GM12878 (cell line): ENCODE measurements around the gene HEXB. TPM values are rescaled to one million over a fixed set of nuclear protein-coding genes. Genes with fewer than 3 reads are reported as not detected.
"Not testable (repeated sequence)": the region's sequence is repeated elsewhere in the genome, so short reads cannot be mapped to it uniquely, and the experiment has no call there.

Experiments used
- ATAC-seq: fragments of 200-7000 bp; cut with Tn5 transposase; 3 replicates; pipeline ENCODE4 v1.9.1; 2020; ENCODE audit warnings: mild to moderate bottlenecking, moderate library complexity
- BruUV-seq: library from RNA; stranded (reverse); fragments of 400-500 nt; replicated peaks from 2 replicates; lab custom pipeline; 2021; lab: Mats Ljungman, UMichigan
- CTCF ChIA-PET: fragments of 300-600 bp; sonication (Branson Sonifier 250); formaldehyde crosslinking; extraction: SDS; loops from one replicate; lab custom pipeline; 2021; ENCODE audit warnings: inconsistent platforms; lab: Yijun Ruan, JAX
- POLR2A ChIA-PET: fragments of 350-600 bp; formaldehyde crosslinking; extraction: SDS; loops from one replicate; lab custom pipeline; 2021; ENCODE audit warnings: inconsistent platforms; lab: Charles Lee
- RAD21 ChIA-PET: fragments of 300-600 bp; sonication (Branson Sonifier 250); formaldehyde crosslinking; loops from one replicate; lab custom pipeline; 2023; ENCODE audit warnings: antibody characterized with exemption; ENCODE audit not compliant: unreplicated experiment; lab: Charles Lee
- SMC1A ChIA-PET: fragments of 300-600 bp; sonication (Branson Sonifier 250); formaldehyde crosslinking; loops from one replicate; lab custom pipeline; 2023; ENCODE audit not compliant: unreplicated experiment, uncharacterized antibody; lab: Charles Lee
- DNase-seq: peaks from one replicate; pipeline ENCODE4 v3.0.0-alpha.2; 2011; ENCODE audit warnings: low read depth, low spot score
- FAIRE-seq: peaks from 3 replicates; lab custom pipeline; 2011; peaks lifted over from hg19 to GRCh38; lab: Jason Lieb, UNC
- H2AFZ ChIP-seq: 2 replicates; pipeline ENCODE4 v1.6.0; 2011; ENCODE audit warnings: low read depth, low read length, control low read depth; ENCODE audit not compliant: control insufficient read depth
- H3K27ac ChIP-seq: 2 replicates; pipeline ENCODE4 v1.5.1; 2011; ENCODE audit warnings: control low read depth; ENCODE audit not compliant: control insufficient read depth, insufficient read depth
- H3K27me3 ChIP-seq, 2 experiments: replicated peaks in 1 of 2; 2 replicates each; pipeline versions ENCODE4 v1.6.0 to v1.6.1; 2011; ENCODE audit warnings: low read length in 1 of 2; ENCODE audit not compliant: control insufficient read depth in 2 of 2, insufficient read depth in 2 of 2
- H3K36me3 ChIP-seq, 2 experiments: 2 replicates each; pipeline ENCODE4 v1.5.1; 2011; ENCODE audit warnings: low read length in 1 of 2; ENCODE audit not compliant: control insufficient read depth in 2 of 2, insufficient read depth in 2 of 2
- H3K4me1 ChIP-seq: 2 replicates; pipeline ENCODE4 v1.6.1; 2011; ENCODE audit warnings: mild to moderate bottlenecking, low read length, moderate library complexity, mixed read lengths; ENCODE audit not compliant: control insufficient read depth, insufficient read depth
- H3K4me2 ChIP-seq: 2 replicates; pipeline ENCODE4 v1.6.0; 2011; ENCODE audit warnings: control low read depth; ENCODE audit not compliant: control insufficient read depth, insufficient read depth
- H3K4me3 ChIP-seq: fragments of 200-600 bp; sonication (generic); 2 replicates; pipeline ENCODE4 v1.5.1; 2016
- H3K79me2 ChIP-seq: 2 replicates; pipeline ENCODE4 v1.6.0; 2011; ENCODE audit warnings: low read length; ENCODE audit not compliant: control insufficient read depth, insufficient read depth
- H3K9ac ChIP-seq: 2 replicates; pipeline ENCODE4 v1.8.0; 2011; ENCODE audit warnings: low read length, control low read depth, mixed read lengths; ENCODE audit not compliant: control insufficient read depth, insufficient read depth
- H3K9me3 ChIP-seq: replicated peaks from 3 replicates; pipeline ENCODE4 v1.5.1; 2011; ENCODE audit warnings: mild to moderate bottlenecking, low read length; ENCODE audit not compliant: control insufficient read depth, insufficient read depth
- H4K20me1 ChIP-seq: 2 replicates; pipeline ENCODE4 v1.6.0; 2011; ENCODE audit not compliant: control insufficient read depth, insufficient read depth
- TCF7 ChIP-seq: IDR thresholded peaks from 2 replicates; pipeline ENCODE4 v1.6.1; 2014; ENCODE audit warnings: antibody characterized with exemption, borderline replicate concordance
- ZBTB4 ChIP-seq: fragments of 450-650 bp; formaldehyde crosslinking; IDR thresholded peaks from 2 replicates; pipeline ENCODE4 v1.4.0; 2022; ENCODE audit warnings: mild to moderate bottlenecking, moderate library complexity
- WGBS: methylation state at CpG from one replicate; pipeline ENCODE4 v1.1.6; 2016; ENCODE audit warnings: low lambda C conversion rate; ENCODE audit not compliant: insufficient replicate concordance, insufficient coverage; ENCODE audit errors: missing lambda C conversion rate; 5-methylcytosine and 5-hydroxymethylcytosine counted together
- in situ Hi-C: fragments of 300-500 bp; cut with MboI; formaldehyde crosslinking; loops from 9 replicates; pipeline ENCODE4 v1.14.3; 2018; ENCODE audit warnings: mixed read lengths
- intact Hi-C: fragments of 100-400 bp; cut with micrococcal nuclease; formaldehyde crosslinking; loops from one replicate; pipeline ENCODE4 v1.14.2; 2022; ENCODE audit not compliant: unreplicated experiment
- polyA plus RNA-seq, 11 experiments: library from polyadenylated mRNA; depleted of rRNA in 4 of 11; unstranded in 6 of 11; stranded (reverse) in 5 of 11; fragments of >200 nt; fragmentation: Nextera tagmentation in 4 of 11; fragmentation: Illumina TruSeq in 1 of 11; extraction: Ambion mirVana in 4 of 11; extraction: Trizol in 1 of 11; gene quantifications; 1 replicate in 1 of 11; 2 replicates in 10 of 11; pipeline versions ENCODE4 v1.2.1 to v1.2.3, GENCODE V29; 2011 to 2016; ENCODE audit warnings: inconsistent platforms in 2 of 11, missing spikeins in 2 of 11, low read depth in 1 of 11
- total RNA-seq, 4 experiments: library from RNA; depleted of rRNA in 3 of 4; stranded (reverse); fragments of >200 nt in 3 of 4; fragmentation: Illumina TruSeq in 1 of 4; extraction: Trizol in 1 of 4; gene quantifications; 2 replicates each; pipeline versions ENCODE4 v1.2.1 to v1.2.3, GENCODE V29; 2013 to 2021

Gene HEXB
- total and polyA plus RNA-seq, 10 of the 15 experiments (the other 5 are each of a cell fraction or from before 2014, with no cell fraction given): 13.5 to 76.0 (median 42.6) TPM

GRCh38 chr5:74738406-74738805 lies 53.4 kb downstream of the HEXB start (continued):
- TF ChIP-seq ZBTB4 (CRISPR knock-in tag) (no peak), TCF7 (no peak)

DNA sequence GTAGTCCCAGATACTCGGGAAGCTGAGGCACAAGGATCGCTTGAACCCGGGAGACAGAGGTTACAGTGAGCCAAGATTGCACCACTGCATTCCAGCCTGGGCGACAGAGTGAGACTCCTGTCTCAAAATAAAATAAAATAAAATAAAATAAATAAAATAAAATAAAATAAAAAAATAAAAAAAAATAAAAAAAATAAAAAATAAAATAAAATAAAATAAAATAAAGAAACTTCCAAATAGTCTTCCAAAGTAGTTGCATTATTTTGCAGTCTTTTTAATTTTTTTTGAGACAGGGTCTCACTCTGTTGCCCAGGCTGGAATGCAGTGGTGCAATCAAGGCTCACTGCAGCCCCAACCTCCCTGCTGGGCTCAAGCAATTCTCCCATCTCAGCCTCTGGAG lies 63.7 kb downstream of the HEXB start:
- BruUV-seq, H4K20me1 ChIP-seq, H3K4me1 ChIP-seq, RAD21 ChIA-PET, H3K27me3 ChIP-seq, H3K4me3 ChIP-seq, H3K4me2 ChIP-seq, H3K9me3 ChIP-seq, in situ Hi-C loops, POLR2A ChIA-PET, H3K27ac ChIP-seq, DNase-seq, H3K79me2 ChIP-seq, ATAC-seq, FAIRE-seq, H2AFZ ChIP-seq, H3K9ac ChIP-seq, intact Hi-C loops: not testable (repeated sequence)
- H3K36me3 ChIP-seq: peaks cover 0 to 10% of the 10 kb centered on the region in 2 experiments; a peak in 1 of 4 replicates
- ChIA-PET CTCF (interaction anchor here (1.2 kb wide), 1 partner anchor 23 kb away, joined by 3 read pairs; no protein-coding TSS in a partner anchor), SMC1A (interaction anchor here (1.4 kb wide), 1 partner anchor 9 kb away, joined by 3 read pairs; no protein-coding TSS in a partner anchor)
- WGBS: 79% methylated on average over 4 of the region's 4 CpGs
